Measurements from ENCODE around the gene PRF1.
A peak's percentile ranks its signal among the peaks of the same experiment; 100 is the strongest.

PRF1 gene

DNA sequence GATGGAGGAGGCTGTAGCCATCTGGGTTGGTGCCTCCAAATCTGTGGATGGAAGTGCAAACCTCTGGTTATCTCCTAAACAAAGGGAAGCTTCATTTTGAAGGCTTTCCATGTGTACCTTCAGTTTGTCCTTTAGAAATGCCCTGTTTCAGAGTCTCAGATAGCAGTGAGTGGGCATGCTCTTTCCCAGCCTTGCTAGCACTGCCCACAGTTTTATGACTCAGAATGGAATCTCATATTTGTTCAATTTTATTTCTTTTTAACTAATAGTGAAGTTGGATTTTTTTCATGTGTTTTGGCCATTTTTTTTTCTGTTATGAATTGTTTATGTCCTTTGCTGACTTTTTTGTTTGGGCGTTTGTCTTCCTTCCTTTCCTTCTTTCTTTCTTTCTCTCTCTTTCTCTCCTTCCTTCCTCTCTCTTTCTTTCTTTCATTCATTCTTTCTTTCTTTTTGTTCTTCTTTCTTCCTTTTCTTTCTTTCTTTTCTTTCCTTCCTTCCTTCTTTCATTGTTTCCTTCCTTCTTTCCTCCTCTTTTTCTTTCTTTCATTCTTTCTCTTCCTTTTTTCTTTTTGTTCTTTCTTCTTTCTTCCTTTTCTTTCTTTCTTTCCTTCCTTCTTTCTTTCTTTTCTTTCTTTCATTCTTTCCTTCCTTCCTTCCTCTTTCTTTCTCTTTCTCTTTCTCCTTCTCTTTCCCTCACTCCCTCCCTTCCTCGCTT lies 25.6 kb downstream of the PRF1 start:
- no peak for DNase-seq (ENCODE audit: low spot score)

DNA sequence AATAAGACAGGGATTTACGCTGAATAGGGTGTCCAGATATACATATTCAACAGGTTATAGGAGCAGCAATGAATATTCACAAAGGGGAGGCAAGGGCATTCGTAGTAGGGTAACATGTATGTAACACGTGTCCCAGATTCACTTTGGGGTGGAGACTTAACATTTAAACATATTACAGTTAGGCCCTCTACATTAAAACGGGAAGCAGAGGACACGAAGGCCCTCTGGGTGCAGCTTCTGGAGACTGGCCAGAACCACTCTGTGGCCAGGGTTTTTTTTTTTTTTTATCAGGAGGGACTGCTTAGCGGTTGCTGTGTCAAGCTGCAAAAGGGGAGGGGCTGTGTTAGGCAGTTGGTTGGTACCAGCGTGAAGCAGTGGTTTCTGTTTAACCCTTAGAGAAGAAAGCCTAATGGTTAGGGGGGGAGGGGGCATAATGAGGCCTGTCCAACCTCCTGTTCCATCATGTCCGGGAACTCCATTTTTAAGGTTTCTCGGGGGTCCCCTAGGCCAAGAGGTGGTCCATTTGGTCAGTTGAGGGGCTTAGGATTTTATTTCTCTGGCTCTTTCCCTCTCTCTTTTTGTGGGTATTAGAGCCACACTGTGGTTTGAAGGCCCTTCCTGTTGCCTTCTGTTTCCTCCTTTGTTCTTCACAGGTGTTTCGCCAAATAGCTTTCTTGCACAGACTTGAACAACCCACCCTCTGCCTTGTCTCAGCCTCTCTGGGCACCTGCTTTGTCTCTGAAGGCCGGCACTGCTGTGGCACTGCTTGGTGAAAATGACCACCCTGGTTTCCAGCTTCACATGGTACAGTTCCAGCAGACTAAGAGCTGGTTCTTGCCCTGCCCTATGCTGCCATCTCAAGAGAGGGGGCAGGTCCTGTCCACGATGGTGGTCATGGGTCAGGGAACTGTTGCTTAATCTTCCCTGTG lies 26.4 kb downstream of the PRF1 start:
- peak; percentile 34 for DNase-seq (ENCODE audit: low spot score)

DNA sequence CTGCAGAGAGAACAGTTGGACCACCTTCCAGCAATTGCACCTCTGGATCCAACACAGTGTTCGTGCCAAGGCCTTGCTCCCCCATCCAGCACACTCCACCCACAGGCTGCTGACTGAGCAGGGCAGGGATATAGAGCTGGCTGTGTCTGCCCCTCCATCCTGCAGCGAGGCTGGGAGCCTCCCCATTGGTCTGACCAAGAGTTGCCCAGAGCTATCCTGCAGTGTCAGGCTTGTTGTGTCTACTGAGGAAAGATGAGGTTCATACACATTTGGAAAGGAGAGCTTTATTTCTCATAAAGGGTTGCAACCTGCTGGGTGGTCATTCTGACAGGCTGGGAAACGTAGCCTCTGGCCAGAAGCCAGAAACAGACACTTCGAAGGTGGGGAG lies 27.1 kb downstream of the PRF1 start:
- DNase-seq (ENCODE audit: low spot score) = no peak

DNA sequence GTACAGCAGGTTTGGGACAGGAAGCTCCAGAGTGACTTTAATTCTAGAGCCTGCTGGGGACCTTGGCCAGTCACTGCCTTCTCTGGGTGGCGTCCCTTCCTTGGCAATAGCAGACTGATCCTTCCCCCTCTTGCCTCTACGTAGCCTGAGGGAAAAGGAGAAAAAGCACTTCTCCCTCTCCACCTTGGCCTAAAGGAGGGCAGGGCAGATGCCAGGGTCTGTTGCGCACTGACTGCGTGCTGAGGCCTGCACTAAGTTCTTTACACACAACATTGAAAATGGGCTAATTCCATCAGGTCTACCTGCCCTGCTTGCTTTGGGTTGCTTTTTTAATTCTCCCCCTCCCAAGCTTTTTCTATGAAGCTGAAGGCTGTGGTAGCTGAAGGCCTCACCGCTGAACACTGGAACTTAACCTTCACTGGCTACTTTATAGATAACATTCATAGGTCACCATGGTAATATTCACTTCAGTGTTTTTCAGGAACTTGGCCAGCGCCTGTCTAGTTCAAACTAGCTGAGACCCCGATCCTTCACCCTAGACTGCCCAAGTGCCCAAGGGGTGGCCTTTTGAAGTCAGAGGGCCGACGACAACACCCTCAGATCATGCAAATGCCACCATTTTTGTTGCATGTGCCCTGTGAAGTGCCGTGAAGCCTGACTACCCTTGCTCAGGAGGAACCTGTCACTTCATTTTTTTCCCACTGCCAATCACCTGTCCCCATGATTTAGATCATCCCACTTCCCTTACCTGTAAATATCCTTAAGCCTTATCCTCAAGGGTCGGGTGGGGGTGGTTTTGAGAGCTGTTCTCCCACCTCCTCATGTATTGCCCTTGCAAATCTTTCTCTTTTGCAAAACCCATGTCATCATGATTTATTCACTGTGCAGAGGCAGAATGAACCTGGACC lies 28.7 kb downstream of the PRF1 start:
- no peak for DNase-seq (ENCODE audit: low spot score)

DNA sequence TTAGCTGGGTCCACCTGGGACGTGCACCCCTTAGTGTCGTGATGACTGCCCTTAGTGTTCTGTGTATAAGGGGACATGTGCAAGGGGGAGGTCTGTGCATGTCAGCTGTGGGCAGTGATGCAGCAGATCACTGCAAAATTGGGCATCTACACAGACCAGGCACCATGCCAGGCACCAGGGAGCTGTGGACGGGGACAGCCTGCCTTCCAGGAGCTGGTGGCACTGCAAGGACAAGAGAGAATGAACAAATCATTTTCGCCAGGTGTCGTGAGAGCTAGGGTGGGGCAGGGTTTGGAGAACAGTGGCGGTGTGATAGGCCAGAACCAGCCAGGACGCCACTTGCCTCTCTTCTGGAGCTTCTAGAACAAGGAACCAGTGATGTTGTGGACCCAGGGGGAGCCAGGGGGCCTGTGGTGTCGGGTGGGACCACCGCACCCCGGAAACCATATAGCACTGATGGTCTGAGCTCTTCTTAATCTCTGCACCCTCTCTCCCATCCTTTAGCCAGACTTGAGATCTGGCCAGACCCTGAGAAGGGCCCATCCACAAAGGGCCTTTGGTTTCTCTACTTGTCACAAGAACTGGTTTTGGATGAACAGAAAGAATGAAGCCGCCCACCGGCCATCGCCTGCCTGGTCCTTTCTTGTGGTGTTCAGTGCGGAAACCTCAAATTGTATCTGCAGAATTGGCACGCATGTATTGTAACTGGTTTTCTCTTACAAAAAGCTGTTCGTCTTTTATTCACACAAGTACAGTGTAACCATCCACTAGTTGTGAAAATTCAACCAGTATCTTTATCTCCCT lies 30.7 kb downstream of the PRF1 start:
- DNase-seq (ENCODE audit: low spot score) = no peak

DNA sequence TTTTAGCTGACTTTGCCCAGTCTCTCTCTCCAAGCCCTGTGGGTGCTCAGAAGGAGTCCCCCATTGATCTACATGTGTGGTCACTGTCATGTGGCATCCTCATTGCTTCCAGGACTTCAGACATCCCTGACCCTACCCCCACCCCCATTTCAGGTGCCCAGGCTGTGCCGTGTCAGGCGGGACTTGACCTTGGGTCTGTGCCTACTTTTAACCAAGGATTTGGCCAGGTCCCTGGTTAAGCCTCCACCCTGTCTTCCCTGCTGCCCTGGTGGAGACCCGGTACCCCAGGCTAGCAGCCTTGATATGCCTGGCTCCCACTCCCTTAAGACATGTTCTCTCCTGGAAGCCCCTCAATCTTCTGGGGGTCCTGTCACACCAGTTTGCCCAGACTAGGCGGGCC lies 31.3 kb downstream of the PRF1 start:
- no peak for DNase-seq (ENCODE audit: low spot score)

DNA sequence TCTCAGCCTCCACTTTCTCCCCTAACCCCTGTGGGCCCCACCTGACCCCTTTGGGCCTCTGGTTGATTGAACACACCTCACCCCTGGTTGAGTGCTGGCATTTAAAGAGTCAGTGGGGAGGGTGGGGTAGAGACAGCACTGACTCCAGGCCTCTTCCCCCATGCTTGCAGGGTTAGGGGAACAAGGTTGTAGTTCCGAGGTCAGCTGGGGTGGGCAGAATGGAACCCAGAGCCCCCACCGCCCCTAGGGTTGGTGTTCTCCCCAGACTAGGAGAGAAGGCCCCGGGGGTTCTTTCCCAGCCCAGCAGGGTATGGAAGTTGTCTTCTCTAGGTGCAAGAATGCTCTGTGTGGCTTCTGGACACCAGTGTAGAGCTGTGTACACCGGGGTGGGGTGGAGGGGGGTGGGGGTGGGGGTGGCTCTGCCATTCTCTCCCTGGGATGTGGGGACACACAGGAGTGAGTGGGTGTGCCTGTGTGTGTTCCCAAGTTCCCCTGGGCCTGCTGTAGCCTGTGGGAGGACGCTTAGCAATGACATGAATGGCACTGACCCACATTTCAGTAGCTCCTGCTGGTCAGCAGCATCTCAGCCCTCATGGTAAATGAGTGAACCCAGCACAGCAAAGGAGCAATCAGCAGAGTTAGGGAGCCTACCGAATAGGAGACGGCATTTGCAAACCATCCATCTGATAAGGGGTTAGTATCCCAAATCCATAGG lies 33.6 kb downstream of the PRF1 start:
- no peak for DNase-seq (ENCODE audit: low spot score)

DNA sequence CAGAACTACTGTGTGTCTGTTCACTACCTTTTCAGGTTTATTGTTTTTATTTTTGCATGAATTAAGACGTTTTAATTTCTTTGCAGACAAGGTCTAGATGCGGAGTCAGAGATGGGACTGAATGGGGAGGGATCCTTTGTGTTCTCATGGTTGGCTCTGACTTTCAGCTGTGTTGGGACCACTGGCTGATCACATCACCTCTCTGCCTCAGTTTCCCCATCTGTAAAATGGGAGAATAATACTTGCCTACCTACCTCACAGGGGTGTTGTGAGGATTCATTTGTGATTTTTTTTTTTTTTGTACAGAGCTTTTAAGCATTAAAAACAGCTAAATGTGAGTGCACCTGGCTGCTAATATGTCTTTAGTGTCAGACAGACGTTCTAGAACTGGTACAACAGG lies 34.4 kb downstream of the PRF1 start:
- no peak for DNase-seq (ENCODE audit: low spot score)

DNA sequence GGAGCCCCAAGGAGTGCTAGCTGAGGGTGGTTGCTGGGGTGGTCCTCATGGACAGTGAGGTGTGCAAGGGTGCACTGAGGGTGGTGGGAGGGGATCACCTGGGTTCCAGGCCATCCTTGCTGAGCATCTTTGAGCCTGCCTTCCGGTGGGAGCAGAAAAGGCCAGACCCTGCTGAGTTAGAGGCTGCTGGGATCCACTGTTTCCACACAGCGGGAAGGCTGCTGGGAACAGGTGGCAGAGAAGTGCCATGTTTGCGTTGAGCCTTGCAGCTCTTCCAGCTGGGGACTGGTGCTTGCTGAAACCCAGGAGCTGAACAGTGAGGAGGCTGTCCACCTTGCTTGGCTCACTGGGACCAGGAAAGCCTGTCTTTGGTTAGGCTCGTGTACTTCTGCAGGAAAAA lies 34.9 kb downstream of the PRF1 start:
- DNase-seq (ENCODE audit: low spot score) = no peak

DNA sequence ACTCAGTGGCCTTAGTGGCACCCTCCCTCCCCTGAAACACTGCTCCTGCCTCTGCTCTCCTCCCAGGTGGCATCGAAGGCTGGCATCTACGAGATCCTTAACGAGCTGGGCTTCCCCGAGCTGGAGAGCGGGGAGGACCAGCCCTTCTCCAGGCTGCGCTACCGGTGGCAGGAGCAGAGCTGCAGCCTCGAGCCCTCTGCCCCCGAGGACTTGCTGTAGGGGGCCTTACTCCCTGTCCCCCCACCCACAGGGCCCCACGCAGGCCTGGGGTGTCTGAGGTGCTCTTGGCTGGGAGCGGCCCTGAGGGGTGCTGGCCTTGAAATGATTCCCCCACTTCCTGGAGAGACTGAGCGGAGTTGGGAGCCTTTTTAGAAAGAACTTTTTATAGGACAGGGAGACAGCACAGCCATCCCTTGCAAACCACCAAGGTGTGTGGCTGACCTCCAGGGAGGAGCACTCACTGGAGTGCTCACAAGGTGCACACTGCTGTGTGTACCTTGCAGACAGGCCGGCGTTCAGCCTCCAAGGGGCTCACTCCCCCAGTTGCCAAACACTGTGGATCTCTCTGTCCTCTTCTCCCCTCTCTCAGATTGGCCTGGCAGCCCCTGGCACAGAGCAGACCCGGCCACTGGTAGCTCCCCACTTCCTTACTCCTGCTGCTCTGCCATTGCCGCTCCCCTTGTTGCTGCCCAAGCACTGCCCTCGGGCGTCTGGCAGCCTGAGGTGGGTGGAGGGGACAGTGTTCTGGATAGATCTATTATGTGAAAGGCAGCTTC lies 35.8 kb downstream of the PRF1 start:
- no peak for DNase-seq (ENCODE audit: low spot score)

DNA sequence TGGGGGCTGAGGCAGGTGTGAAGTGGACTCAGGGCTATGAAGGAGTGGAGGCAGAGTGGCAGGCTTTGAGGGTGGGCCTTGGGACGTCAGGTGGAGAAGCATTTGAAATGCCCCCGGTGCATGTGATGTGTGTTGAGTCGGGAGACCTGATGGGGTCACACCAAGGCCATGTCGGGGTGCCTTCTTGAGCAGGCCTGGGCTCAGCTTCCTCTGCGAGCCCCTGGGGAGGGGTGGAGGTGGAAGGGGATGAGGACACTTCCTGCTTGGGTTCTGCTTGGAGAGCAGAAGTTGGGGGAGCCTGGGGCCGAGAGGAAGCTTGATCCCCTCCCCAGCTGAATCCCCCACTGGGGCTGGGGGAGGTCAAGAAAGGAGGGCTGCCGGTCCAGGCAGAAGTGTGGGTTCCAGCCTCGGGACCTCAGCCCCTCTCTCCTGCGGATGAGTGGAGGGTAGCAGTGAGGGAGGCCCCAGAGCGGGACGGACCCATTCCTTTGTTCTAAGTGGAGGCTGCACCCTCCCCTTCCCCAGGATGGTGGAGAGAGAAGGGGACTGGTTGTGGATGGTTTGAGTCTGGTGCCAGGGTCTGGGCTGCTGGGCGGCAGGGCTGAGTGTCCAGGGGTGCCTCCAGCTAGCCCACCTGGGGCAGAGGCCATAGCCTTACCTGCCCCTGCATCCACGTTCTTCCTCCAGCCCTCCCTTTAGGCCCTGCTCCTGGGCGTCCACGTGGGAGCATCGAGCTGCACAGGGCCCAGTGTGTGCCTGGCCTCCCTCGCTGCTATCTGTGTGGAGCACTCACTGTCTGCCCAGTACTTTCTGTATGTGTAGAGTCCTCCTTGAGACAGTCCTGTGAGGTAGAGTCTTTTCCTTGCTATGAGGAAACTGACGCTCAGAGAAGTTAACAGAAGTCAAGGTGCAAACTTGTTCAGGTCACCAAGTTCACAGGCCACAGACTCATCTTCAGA lies 36.7 kb downstream of the PRF1 start:
- DNase-seq (ENCODE audit: low spot score) = no peak

DNA sequence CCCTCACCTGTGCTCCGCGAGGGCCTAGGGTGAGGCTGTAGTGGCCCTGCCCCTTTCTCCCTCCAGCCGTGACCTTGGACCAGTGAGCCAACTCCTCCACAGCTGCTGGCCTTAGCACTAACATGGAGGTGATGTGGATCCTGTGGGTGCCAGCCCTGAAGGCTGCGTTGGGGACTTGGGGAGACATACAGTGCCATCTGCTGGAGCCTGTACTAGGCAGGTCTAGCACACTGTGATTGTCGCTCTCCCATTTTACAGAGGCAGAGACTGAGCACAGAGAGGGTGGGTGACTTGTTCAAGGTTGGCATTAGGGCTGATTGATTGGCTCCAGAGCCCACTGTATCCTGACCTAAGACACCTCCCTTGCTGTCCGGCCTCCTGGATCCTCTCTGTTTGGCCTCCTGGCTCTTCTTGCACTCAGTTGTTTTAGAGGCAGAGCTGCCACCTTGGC lies 37.6 kb downstream of the PRF1 start:
- no peak for DNase-seq (ENCODE audit: low spot score)

DNA sequence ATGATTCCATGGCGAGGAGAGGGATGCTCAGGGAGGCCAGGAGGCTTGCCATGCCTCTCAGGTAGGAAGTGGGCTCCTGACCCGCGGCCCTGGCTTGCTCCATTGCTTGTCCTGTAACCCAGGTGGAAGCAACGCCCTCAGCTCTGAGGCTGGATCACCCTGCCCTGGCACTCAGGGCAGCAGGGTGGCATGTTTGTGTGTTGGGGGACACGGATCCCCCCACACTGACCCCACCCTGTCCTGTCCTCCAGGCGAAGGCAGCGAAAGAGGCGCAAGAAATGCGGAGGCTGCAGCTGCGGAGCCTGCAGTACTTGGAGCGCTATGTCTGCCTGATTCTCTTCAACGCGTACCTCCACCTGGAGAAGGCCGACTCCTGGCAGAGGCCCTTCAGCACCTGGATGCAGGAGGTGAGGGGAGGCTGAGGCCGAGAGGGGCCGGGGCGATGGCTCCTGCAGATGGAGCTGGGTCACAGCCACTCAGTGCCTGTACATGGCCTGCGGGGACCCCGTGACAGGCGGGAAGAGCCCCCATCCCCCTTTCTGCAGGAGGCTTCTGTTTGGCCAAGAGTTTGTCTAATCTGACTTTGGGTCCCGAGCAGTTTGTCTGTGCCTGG lies 38.3 kb downstream of the PRF1 start:
- no peak for DNase-seq (ENCODE audit: low spot score)

DNA sequence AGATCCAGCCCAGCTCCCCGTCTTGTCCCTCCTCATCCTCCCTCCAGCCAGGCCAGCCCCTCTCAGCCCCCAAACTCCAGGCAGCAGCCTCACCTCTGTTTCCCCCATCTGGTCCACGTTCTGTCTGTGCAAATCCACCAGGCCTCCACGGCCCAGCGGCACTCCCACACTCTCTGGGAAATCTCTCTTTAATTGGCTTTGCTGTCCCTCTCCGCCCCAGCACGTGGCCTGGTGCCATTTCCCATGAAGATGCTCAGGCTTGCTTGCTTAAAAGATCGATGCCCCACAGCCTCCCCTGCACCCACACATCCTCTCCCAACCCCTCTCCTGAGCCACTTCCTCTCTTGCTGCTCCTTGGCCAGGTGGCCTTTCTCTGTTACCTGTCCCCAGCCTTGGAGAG lies 39.3 kb downstream of the PRF1 start:
- no peak for DNase-seq (ENCODE audit: low spot score)

DNA sequence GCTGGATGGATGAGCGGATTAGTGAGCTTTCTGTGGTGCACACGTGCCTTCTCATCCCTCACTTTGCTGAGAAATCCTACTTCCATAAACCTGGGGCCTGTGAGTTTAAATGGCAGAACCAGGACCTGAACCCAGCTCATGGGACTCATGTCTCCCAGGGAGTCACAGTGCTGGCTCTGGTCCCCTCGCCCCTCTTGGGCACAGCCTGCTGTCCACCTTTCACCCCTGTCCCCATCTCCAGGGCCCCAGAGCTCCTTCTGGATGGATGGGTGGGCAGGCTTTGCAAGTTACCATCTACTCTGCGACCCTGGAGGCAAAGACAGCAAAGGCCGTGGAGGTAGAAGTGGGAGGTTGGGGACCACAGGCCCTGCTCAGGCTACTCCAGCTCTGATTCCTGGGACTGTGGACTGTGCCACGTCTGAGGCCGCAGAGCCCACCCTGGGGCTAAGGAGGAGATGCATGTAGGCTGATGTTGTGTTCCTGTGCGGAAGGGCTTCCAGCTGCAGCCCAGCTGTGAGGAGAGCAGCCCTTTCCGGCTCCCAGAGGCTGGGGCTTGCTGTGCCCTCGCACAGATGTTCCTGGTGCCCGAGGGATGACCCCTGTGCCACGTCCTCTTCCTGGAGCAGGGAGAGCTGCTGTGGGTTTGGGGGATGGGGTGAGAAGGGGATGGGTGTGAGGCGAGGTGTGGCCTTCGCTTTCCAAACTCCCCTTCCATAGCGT lies 40.3 kb downstream of the PRF1 start:
- no peak for DNase-seq (ENCODE audit: low spot score)

DNA sequence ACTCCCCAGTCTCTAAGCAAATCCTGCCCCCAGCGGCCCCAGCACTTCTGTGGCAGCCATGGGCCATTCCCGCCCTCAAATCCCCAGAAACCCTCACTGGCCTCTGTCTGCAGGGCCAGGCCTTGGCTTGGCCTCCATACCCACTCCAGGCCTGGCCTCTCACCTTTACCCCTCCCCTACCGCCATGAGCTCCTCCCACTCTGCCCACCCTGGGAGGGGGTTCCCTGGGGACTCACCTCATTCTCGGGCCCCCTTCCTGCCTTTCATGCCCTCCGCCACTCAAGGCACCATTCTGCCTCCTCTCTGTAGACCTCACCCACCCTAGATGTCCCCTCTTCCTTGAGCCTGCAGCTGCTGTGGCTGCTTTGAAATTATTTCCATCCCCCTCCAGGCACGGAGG lies 41.0 kb downstream of the PRF1 start:
- no peak for DNase-seq (ENCODE audit: low spot score)

DNA sequence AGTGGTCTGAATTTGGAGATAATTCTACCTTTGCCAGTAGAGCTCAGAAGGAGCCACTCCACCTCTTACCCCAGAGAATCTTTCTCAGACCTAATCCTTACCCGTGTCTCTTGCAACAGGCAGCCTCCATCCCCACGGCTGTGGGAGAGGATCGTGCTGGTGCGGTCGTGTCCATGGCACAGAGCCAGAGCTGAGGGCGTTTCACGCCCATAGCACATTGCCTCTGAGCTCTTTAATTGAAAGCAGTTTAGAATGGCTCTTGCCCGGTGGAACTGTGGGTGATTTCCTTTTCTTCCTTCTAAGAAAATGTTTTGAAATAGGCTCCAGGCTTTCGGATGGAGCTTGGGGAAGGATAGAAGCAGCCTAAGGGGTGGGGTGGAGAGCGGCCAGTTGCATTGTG lies 41.5 kb downstream of the PRF1 start:
- no peak for DNase-seq (ENCODE audit: low spot score)

DNA sequence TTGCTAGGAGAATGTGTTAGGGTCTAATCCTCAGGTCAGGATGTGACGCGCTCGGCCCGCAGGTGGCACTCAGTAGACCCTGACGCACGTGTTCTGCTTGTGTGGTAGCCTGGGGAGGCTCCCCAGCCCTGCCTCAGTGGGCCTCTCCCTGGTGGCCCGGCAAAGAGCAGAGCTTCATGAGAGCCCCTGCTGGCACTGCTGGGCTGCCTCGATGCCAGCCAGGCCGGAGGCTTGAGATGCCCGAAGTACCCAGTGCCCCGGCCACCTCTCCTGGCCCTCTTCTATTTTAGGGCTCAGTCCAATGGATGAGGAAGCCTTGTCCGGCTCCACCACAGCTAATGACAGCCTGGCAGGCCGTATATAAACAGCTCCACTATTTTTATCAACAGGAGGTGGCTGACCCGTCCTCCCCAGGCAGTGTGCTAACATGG lies 42.0 kb downstream of the PRF1 start:
- DNase-seq (ENCODE audit: low spot score) = no peak

Measured in CD4-positive, alpha-beta T cell treated with Interleukin-6 at 100 ng/mL for 8 hours (primary cell).